GM12865 (cell line): ENCODE measurements around the gene NTRK2.

ENCODE experiments used
- DNase-seq: peaks from one replicate; pipeline ENCODE4 v3.0.0; 2010; ENCODE audit warnings: low read depth
- H3K4me3 ChIP-seq: 2 replicates; pipeline ENCODE4 v1.5.1; 2011; ENCODE audit warnings: mild to moderate bottlenecking, low read depth, low read length, control low read depth
- TF ChIP-seq, protein P1 (sequence below): IDR thresholded peaks from 2 replicates; pipeline ENCODE4 v1.5.1; 2011; ENCODE audit warnings: low read length, control low read depth, low read depth, inconsistent platforms; ENCODE audit not compliant: insufficient read depth; ENCODE audit errors: missing control alignments

The NTRK2 gene

DNA sequence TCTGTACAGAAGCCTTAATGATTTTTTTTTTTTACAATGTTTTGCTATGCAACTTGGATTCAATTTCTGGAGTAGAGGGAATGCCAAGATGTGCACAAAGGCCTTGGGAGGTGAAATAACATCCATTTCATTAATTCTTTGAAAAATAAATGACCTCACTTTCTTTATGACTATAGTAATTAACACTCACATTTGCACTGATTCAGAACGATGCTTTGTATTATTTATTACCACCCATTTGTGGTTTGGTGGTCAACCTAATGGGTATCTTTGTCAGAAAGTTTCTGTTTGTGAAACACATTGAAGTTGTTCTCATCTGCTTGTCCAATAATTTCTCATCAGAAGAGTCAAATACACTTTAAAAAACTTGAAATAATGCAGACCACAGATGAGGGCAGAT, 169.3 kb downstream of the NTRK2 start:
- TF ChIP-seq, protein P1, sequence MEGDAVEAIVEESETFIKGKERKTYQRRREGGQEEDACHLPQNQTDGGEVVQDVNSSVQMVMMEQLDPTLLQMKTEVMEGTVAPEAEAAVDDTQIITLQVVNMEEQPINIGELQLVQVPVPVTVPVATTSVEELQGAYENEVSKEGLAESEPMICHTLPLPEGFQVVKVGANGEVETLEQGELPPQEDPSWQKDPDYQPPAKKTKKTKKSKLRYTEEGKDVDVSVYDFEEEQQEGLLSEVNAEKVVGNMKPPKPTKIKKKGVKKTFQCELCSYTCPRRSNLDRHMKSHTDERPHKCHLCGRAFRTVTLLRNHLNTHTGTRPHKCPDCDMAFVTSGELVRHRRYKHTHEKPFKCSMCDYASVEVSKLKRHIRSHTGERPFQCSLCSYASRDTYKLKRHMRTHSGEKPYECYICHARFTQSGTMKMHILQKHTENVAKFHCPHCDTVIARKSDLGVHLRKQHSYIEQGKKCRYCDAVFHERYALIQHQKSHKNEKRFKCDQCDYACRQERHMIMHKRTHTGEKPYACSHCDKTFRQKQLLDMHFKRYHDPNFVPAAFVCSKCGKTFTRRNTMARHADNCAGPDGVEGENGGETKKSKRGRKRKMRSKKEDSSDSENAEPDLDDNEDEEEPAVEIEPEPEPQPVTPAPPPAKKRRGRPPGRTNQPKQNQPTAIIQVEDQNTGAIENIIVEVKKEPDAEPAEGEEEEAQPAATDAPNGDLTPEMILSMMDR: no peak
- H3K4me3 ChIP-seq: no peak overlapping the region
- no peak for DNase-seq

DNA sequence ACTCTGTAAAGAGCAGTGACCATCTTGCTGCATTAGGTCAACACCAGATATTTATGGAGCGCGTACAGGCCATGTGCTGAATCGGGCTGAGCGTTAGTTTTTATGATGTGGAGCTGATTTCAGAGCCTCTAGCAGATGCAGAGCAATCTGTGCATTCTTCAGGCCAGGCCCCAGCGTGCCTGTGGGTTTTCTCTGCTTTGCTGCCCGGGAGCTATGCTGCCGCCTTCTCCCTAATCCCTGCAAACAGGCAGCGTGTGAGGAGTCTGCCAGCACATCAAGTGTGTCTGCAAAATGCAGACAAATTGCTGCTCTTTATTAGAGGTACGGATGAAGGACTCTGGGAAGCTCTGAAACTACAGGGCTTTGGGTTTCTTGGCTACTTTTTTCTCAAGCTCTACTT, 170.0 kb downstream of the NTRK2 start:
- DNase-seq: no peak
- TF ChIP-seq, protein P1: no peak
- H3K4me3 ChIP-seq: no peak overlapping the region

DNA sequence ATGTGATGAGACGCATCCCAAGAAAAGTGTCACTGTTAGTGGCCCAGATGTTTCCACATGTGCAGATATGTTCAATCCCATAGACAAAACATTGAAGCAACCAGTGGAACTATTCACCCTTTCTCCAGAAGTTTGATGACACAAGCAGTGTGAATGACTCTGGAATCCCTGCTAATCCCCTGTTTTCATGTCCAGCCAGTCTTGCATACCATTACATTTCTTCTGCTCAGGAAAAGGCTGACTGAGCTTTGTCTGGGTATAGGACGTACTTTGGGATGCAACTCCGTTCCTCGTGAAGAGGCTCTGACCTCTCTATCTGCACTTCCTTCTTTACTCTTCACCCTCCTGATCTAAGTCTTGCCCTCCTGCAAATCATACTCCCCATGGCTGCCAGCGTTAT, 172.4 kb downstream of the NTRK2 start:
- H3K4me3 ChIP-seq: no peak overlapping the region
- DNase-seq: no peak
- TF ChIP-seq, protein P1: no peak

DNA sequence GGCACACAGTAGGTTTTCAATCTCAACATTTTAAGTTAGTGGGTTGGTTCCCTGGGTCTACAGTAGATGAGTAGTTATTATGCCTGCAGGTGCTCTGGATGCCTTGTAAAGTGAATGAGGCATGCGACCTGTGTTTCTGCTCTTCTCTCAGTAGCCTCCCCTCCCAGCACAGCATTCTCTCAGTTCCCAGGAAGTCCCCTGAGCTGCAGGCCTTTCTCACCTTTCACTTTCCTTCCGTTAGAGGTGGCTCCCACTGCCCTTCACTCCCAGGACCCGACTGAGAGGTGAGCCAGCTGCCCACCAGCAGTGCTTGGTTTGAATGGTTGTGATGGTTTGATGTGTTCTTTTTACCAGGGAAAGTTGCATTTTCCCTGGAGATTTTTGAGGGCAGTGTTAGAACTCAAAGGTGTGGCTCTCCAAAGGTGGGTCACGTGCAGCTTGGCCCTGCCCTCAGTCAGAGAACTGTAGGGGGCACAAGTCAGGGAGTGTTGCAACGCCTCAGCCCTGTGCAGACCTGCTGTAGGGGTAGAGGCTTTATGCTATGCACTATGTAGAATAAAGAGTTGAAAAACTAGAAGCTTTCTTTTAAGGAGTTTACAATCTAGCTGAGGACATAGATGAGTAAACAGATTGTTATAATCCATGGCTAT, 173.8 kb downstream of the NTRK2 start:
- TF ChIP-seq, protein P1: no peak
- no peak overlapping the region for H3K4me3 ChIP-seq
- no peak for DNase-seq

DNA sequence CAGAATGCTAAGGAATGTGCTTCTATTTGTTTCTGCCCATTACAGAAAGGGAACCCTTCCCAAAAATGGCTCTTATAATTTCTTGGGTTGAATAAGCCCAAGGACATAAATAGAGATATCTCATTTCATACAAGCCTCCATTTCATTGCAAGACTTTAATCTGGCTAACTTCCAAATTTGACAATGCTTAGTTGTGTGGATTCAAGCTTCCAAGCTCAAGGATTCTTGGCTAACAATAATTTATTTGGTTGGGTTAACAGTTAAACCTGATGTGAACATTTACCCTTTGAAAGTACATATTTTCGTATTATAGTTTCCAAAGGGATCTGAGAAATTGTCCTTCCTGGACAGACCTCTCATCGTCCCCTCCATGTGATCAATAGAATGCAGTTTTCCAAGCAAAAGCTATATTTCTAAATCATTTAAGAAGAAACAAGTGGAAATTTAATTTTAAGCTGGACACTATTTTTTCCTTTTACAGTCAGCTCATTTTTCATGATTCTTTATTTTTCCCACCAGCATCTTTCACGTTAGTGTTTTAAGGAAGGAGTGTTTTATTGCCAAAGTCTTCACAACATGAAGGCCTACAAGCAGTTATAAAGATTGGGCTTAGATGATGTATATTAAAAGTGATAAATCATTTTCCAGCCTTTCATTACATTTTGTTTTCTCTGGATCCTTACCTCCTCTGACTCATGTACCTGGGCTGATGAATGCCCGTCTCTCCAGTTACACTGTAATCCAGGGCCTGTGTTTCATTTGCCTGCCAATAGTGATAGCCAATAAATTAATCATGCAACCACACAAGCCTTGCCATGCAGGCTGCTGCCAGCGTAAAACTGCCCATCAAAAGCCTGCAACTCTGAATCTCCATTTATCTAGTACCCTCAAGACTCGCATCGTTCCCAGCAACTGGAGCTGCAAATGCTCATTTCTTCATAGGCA, 176.7 kb downstream of the NTRK2 start:
- DNase-seq: no peak
- H3K4me3 ChIP-seq: no peak overlapping the region
- TF ChIP-seq, protein P1: no peak

DNA sequence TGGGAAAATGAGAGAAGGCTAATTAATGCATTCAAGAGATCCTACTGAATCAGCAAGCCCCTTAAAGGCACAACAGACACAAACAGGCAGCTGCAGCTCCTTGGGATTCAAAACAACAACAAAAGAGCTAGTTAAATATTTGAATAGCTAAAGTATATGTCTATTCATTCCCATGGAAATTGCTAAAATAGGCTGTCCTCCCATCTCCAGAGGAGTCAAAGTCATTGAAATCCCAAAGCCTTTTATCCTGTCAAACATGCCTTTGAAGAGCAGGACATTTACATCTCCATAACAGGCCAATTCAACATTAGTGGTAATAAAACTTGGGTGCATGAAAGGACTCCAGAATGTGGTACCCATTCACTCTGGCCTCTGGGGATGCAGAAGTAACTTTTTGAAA, 177.4 kb downstream of the NTRK2 start:
- TF ChIP-seq, protein P1: no peak
- no peak overlapping the region for H3K4me3 ChIP-seq
- DNase-seq: no peak
